HUES6 (cell line): Measurements from ENCODE around the gene GNPAT.

Experiments used
- H3K27ac ChIP-seq: 2 replicates; pipeline ENCODE4 v1.7.0; 2013; ENCODE audit warnings: low read depth, mild to moderate bottlenecking, low read length, inconsistent platforms
- H3K27me3 ChIP-seq: 2 replicates; pipeline ENCODE4 v1.6.1; 2013; ENCODE audit warnings: low read length; ENCODE audit not compliant: control insufficient read depth, insufficient read depth
- H3K36me3 ChIP-seq: 2 replicates; pipeline ENCODE4 v1.6.1; 2013; ENCODE audit warnings: low read length; ENCODE audit not compliant: control insufficient read depth, insufficient read depth
- H3K4me1 ChIP-seq: 2 replicates; pipeline ENCODE4 v1.6.1; 2013; ENCODE audit warnings: low read length; ENCODE audit not compliant: control insufficient read depth, insufficient read depth
- H3K4me3 ChIP-seq: 2 replicates; pipeline ENCODE4 v1.5.1; 2013; ENCODE audit warnings: low read depth, low read length
- H3K9ac ChIP-seq: one replicate; pipeline ENCODE4 v1.6.1; 2013; ENCODE audit warnings: mild to moderate bottlenecking, low read length
- H3K9me3 ChIP-seq: 2 replicates; pipeline ENCODE4 v1.6.1; 2013; ENCODE audit warnings: low read depth, low read length; ENCODE audit not compliant: control insufficient read depth, insufficient read depth

GNPAT gene

DNA sequence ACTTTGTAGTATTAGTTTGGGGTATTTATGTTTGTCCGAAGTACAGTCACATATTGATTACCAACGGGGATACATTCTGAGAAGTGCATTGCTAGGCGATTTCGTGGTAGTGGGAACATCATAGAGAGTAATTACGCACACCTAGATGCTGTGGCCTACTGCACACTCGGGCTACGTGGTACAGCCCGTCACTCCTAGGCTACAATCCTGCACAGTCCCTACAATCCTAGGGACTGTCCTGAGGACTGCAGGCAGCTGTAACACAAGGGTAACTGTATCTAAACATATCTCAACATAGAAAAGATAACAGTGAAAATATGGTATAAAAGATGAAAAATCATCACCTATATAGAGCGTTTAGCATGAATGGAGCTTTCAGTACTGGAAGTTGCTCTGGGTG is 78.1 kb downstream of the GNPAT start:
- H3K27me3 ChIP-seq, result no peaks in the 10 kb centered on the region
- H3K4me3 ChIP-seq, result no peak overlapping the region
- no peaks in the 10 kb centered on the region for H3K36me3 ChIP-seq
- no peaks in the 10 kb centered on the region; the same call in 1 of the 2 replicates for H3K4me1 ChIP-seq
- no peak overlapping the region for H3K9ac ChIP-seq
- no peak overlapping the region for H3K27ac ChIP-seq
- H3K9me3 ChIP-seq, result 0 out of 2 replicates have a peak, but pooled peaks cover 5% of the 10 kb centered on the region

DNA sequence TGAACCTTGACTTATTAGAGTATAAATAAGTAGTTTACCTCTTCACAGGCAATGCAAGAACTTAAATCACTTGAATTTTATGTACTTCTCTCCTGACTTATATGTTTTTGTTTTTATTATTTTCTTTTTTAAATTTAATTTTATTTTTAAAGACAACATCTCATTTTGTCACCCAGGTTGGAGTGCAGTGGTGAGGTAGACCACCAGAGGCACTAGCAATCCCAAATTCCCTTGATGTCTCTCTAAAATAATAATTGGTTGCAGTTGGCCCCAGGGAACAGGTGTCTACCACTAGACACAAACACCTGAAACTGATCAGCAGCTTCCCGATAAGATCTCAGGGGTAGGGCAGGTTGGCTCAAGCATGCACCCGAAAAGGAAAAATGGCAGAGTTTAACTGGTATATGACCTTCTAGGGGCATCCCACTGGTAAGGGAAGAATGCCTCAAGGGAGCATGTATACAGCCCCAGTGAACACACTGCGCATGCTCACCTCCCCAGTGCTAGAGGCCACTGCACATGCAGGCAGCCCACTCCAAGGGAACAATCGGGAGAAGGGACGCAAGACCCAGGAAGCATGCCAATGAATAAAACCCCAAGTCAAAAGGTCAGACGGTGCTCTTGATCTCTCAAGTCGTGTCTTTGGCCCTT is 82.0 kb downstream of the GNPAT start:
- H3K4me3 ChIP-seq, result no peak overlapping the region
- no peaks in the 10 kb centered on the region for H3K9me3 ChIP-seq
- no peaks in the 10 kb centered on the region; the same call in 1 of the 2 replicates for H3K4me1 ChIP-seq
- H3K27ac ChIP-seq, result no peak overlapping the region
- no peaks in the 10 kb centered on the region for H3K27me3 ChIP-seq
- H3K36me3 ChIP-seq, result no peaks in the 10 kb centered on the region
- H3K9ac ChIP-seq, result no peak overlapping the region

DNA sequence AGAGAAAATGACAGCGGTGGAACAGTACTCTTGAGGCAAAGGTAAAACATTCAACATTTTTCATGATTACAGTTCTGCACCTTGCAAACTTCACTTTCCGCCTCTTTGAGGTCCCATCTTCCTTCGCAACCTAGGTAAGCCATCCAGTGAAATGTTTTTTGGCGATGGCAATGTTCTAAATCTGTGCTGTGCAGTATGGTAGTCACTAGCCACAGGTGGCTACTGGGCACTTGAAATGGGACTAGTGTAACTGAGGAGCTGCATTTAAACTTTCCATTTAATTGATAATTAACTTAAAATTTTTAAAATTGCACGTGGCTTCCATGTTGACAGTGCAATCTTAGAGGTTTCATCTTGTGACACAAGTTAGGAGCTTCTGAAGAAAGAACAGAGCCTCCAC is 83.6 kb downstream of the GNPAT start:
- Histone ChIP-seq H3K27me3 (no peaks in the 10 kb centered on the region), H3K9ac (no peak overlapping the region), H3K9me3 (no peaks in the 10 kb centered on the region), H3K27ac (no peak overlapping the region), H3K36me3 (no peaks in the 10 kb centered on the region), H3K4me1 (no peaks in the 10 kb centered on the region; the same call in 1 of the 2 replicates), H3K4me3 (no peak overlapping the region)

DNA sequence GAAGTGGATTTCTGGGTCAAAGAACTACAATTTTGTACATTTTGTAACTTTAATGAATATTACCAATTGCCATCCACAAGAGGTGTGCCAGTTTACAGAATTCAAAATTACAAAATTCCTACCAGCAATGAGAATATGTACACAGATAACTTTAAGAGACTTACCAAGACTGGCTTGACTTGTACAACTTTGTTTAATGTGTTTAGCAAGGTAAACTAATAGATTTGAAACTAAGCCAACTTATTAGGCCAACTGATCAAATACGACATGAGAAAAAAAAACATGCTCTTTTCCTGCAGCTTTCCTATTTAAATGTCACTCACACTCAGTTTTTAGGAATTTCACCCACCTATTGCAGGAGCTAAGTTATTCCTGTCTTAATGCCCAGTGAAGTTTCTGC is 85.2 kb downstream of the GNPAT start:
- no peaks in the 10 kb centered on the region for H3K36me3 ChIP-seq
- H3K27ac ChIP-seq, result no peak overlapping the region
- no peaks in the 10 kb centered on the region for H3K9me3 ChIP-seq
- no peak overlapping the region for H3K9ac ChIP-seq
- no peak overlapping the region for H3K4me3 ChIP-seq
- H3K4me1 ChIP-seq, result no peaks in the 10 kb centered on the region; the same call in 1 of the 2 replicates
- no peaks in the 10 kb centered on the region for H3K27me3 ChIP-seq
